Activated CD4-positive, CD25-positive, alpha-beta regulatory T cell treated with anti-CD3 and anti-CD28 coated beads, Interleukin-2, amount 50 U/mL, for 16 hours (primary cell): Measurements from ENCODE around the gene CECR2.

Experiments used
- DNase-seq: peaks from one replicate; pipeline ENCODE4 v3.0.0-alpha.2; 2020; ENCODE audit warnings: low read depth, low spot score

The CECR2 gene

GRCh38 chr22:17451316-17451715 lies 82.1 kb downstream of the CECR2 start:
- no peak for DNase-seq

- DNase-seq: no peak
Observed at GRCh38 chr22:17460895-17461294, 91.6 kb downstream of the CECR2 start.

GRCh38 chr22:17470880-17471500 lies 101.7 kb downstream of the CECR2 start:
- DNase-seq: no peak

- no peak for DNase-seq
Observed at GRCh38 chr22:17471886-17472535, 102.8 kb downstream of the CECR2 start.

GRCh38 chr22:17472932-17473331 lies 103.7 kb downstream of the CECR2 start:
- DNase-seq: no peak

- DNase-seq: no peak
Observed at GRCh38 chr22:17475318-17476230, 106.3 kb downstream of the CECR2 start.

- no peak for DNase-seq
Observed at GRCh38 chr22:17476838-17477237, 107.6 kb downstream of the CECR2 start.

GRCh38 chr22:17477391-17477833 lies 108.2 kb downstream of the CECR2 start:
- DNase-seq: no peak

GRCh38 chr22:17479135-17479534 lies 109.9 kb downstream of the CECR2 start:
- no peak for DNase-seq

GRCh38 chr22:17481424-17481823 lies 112.2 kb downstream of the CECR2 start:
- DNase-seq: no peak

GRCh38 chr22:17483688-17484372 lies 114.6 kb downstream of the CECR2 start:
- no peak for DNase-seq

GRCh38 chr22:17484608-17485007 lies 115.3 kb downstream of the CECR2 start:
- DNase-seq: no peak

- DNase-seq: no peak
Observed at GRCh38 chr22:17486313-17486712, 117.1 kb downstream of the CECR2 start.

GRCh38 chr22:17486719-17487118 lies 117.5 kb downstream of the CECR2 start:
- DNase-seq: no peak

GRCh38 chr22:17489101-17489500 lies 119.8 kb downstream of the CECR2 start:
- no peak for DNase-seq

GRCh38 chr22:17491090-17491640 lies 121.9 kb downstream of the CECR2 start:
- DNase-seq: no peak

- DNase-seq: no peak
Observed at GRCh38 chr22:17492247-17492646, 123.0 kb downstream of the CECR2 start.

- no peak for DNase-seq
Observed at GRCh38 chr22:17493419-17493981, 124.2 kb downstream of the CECR2 start.

- DNase-seq: no peak
Observed at GRCh38 chr22:17496841-17497240, 127.6 kb downstream of the CECR2 start.

GRCh38 chr22:17501679-17502285 lies 132.5 kb downstream of the CECR2 start:
- DNase-seq: peak; percentile 8

GRCh38 chr22:17508110-17508509 lies 138.8 kb downstream of the CECR2 start:
- no peak for DNase-seq
